ENCODE data around the gene NEDD4. TPM values are rescaled to one million over a fixed set of nuclear protein-coding genes. Genes with fewer than 3 reads are reported as not detected.

Gene NEDD4
- total RNA-seq, 2 experiments from 2014 or later, result 2.6 to 2.7 TPM

DNA sequence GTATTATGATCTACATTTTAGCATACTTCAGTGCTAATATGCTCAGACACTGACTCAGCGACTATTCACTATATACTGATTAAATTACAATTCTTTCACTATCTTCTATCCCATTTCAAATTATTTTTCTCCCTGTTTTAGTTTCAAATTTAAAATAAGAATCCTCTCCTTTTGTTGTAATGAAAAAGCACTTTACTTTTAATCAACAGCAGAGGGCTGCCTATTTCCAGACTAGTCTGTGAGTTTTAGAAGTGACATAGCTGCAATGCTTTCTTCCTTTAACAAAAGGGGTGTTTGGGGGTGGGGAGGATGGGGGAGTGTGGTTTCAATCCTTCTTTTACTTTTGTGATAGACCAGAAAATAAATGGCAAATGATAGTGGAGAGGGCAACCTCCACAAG is 2.4 kb downstream of the NEDD4 start:
- H3K4me3 ChIP-seq (ENCODE audit: low read length), result no peak overlapping the region
- H3K4me1 ChIP-seq (ENCODE audit: insufficient read depth, low read length), result peaks cover 9% of the 10 kb centered on the region
- no peak overlapping the region for H3K27ac ChIP-seq (ENCODE audit: low read depth in 1 of 2, low read length in 2 of 2)
- Mint-ChIP-seq H3K27me3 (no peaks in the 10 kb centered on the region), H3K9me3 (peaks cover 3% of the 10 kb centered on the region), H3K27ac (no peak overlapping the region), H3K4me1 (ENCODE audit: low read depth) (peaks cover 22% of the 10 kb centered on the region), H3K36me3 (ENCODE audit: low read depth) (peaks cover 4% of the 10 kb centered on the region), H3K4me3 (peak overlapping the region; percentile 96)
- ChIA-PET CTCF (no interaction called here), POLR2A (no interaction called here)
- no peak for ATAC-seq (ENCODE audit: poor library complexity)
- intact Hi-C loops (cut with DNase I, micrococcal nuclease), result loop anchor here (2.0 to 5.0 kb wide), 3 partner anchors 51 to 251 kb away; partner anchors contain the start of gene RFX7 (in 1 of the 2)
- H3K36me3 ChIP-seq (ENCODE audit: insufficient read depth, low read length), result no peaks in the 10 kb centered on the region
- no peak for DNase-seq
- TF ChIP-seq, protein P1, sequence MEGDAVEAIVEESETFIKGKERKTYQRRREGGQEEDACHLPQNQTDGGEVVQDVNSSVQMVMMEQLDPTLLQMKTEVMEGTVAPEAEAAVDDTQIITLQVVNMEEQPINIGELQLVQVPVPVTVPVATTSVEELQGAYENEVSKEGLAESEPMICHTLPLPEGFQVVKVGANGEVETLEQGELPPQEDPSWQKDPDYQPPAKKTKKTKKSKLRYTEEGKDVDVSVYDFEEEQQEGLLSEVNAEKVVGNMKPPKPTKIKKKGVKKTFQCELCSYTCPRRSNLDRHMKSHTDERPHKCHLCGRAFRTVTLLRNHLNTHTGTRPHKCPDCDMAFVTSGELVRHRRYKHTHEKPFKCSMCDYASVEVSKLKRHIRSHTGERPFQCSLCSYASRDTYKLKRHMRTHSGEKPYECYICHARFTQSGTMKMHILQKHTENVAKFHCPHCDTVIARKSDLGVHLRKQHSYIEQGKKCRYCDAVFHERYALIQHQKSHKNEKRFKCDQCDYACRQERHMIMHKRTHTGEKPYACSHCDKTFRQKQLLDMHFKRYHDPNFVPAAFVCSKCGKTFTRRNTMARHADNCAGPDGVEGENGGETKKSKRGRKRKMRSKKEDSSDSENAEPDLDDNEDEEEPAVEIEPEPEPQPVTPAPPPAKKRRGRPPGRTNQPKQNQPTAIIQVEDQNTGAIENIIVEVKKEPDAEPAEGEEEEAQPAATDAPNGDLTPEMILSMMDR (IDR thresholded peaks at IDR 0.05), result no peak
- no peaks in the 10 kb centered on the region for H3K9me3 ChIP-seq (ENCODE audit: control insufficient read depth in 1 of 2, insufficient read depth in 1 of 2, low read length in 2 of 2)
- H3K27me3 ChIP-seq (ENCODE audit: control insufficient read depth in 1 of 2, insufficient read depth in 2 of 2, low read length in 2 of 2), result peaks cover 0 to 5% of the 10 kb centered on the region in 2 experiments

DNA sequence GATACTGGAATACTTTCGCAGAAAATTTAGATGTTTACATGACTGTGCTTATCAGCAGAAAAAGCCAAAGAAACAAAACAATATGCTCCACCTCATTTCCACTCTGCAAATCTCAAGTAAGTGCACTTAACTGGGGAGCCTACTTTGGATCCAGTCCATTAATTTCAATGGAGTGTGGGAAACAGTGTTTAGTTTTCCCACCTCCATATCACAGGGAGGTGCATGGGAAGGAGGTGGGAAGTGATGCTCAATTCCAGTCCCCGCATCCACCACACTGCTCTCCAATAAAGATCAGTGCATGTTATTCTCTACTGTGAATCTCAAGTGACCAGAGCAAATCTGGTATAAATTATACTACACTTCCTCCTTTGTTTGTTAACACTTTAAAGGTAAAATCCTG is 2.9 kb downstream of the NEDD4 start:
- peak overlapping the region; percentile 28 for H3K4me3 Mint-ChIP-seq
- intact Hi-C loops (cut with DNase I, micrococcal nuclease), result loop anchor here (2.0 to 5.0 kb wide), 3 partner anchors 52 to 252 kb away; partner anchors contain the start of gene RFX7 (in 1 of the 2)
- ATAC-seq (ENCODE audit: poor library complexity) (no peak), DNase-seq (no peak)
- no peaks in the 10 kb centered on the region for H3K36me3 ChIP-seq (ENCODE audit: insufficient read depth, low read length)
- H3K4me3 ChIP-seq (ENCODE audit: low read length), result no peak overlapping the region
- CTCF ChIA-PET, result no interaction called here
- no peak overlapping the region for H3K27ac Mint-ChIP-seq
- peaks cover 22% of the 10 kb centered on the region for H3K4me1 Mint-ChIP-seq (ENCODE audit: low read depth)
- peaks cover 9% of the 10 kb centered on the region for H3K4me1 ChIP-seq (ENCODE audit: insufficient read depth, low read length)
- TF ChIP-seq, protein P1 (IDR thresholded peaks at IDR 0.05), result no peak
- peaks cover 5% of the 10 kb centered on the region for H3K9me3 Mint-ChIP-seq
- peaks cover 7% of the 10 kb centered on the region for H3K36me3 Mint-ChIP-seq (ENCODE audit: low read depth)
- peaks cover 0 to 5% of the 10 kb centered on the region in 2 experiments for H3K27me3 ChIP-seq (ENCODE audit: control insufficient read depth in 1 of 2, insufficient read depth in 2 of 2, low read length in 2 of 2)
- POLR2A ChIA-PET, result no interaction called here
- H3K27me3 Mint-ChIP-seq, result no peaks in the 10 kb centered on the region
- H3K27ac ChIP-seq (ENCODE audit: low read depth in 1 of 2, low read length in 2 of 2), result no peak overlapping the region
- no peaks in the 10 kb centered on the region for H3K9me3 ChIP-seq (ENCODE audit: control insufficient read depth in 1 of 2, insufficient read depth in 1 of 2, low read length in 2 of 2)

DNA sequence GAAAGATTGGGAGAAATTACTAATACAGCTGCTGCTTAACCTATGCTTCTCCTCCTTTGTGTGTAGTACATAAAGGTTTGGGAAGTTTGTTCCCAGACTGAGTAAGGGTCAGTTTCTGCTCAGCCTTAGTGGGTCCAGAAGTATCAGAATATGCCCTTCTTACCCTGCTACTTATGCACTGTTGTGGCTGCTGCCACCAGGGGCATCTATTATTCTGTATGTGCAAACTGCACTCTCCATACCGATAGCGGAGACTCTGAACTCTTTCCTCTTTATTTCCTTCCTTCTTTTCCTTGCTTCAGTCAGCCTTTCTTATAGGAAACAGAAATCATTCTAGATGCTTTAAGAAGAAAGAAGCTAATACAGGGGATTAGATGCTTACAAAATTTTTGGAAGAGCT is 4.0 kb downstream of the NEDD4 start:
- Mint-ChIP-seq H3K4me3 (no peak overlapping the region), H3K4me1 (ENCODE audit: low read depth) (peaks cover 22% of the 10 kb centered on the region), H3K27ac (no peak overlapping the region), H3K9me3 (peaks cover 5% of the 10 kb centered on the region), H3K36me3 (ENCODE audit: low read depth) (peaks cover 7% of the 10 kb centered on the region), H3K27me3 (no peaks in the 10 kb centered on the region)
- peaks cover 9% of the 10 kb centered on the region for H3K4me1 ChIP-seq (ENCODE audit: insufficient read depth, low read length)
- H3K27ac ChIP-seq (ENCODE audit: low read depth in 1 of 2, low read length in 2 of 2), result no peak overlapping the region
- ChIA-PET CTCF (interaction anchor here (1.3 kb wide), 1 partner anchor 64 kb away, joined by 3 read pairs; no protein-coding TSS in a partner anchor), POLR2A (interaction anchor here (0.5 kb wide), 1 partner anchor 72 kb away, joined by 3 read pairs; no protein-coding TSS in a partner anchor)
- TF ChIP-seq, protein P1 (IDR thresholded peaks at IDR 0.05), result no peak
- intact Hi-C loops (cut with DNase I, micrococcal nuclease), result no loop called here
- ATAC-seq (ENCODE audit: poor library complexity) (no peak), DNase-seq (no peak)
- H3K9me3 ChIP-seq (ENCODE audit: control insufficient read depth in 1 of 2, insufficient read depth in 1 of 2, low read length in 2 of 2), result no peaks in the 10 kb centered on the region
- H3K36me3 ChIP-seq (ENCODE audit: insufficient read depth, low read length), result no peaks in the 10 kb centered on the region
- peaks cover 0 to 5% of the 10 kb centered on the region in 2 experiments for H3K27me3 ChIP-seq (ENCODE audit: control insufficient read depth in 1 of 2, insufficient read depth in 2 of 2, low read length in 2 of 2)
- H3K4me3 ChIP-seq (ENCODE audit: low read length), result no peak overlapping the region

All from CD4-positive, alpha-beta T cell (primary cell).